ENCODE data around the gene FSHR. TPM values are rescaled to one million over a fixed set of nuclear protein-coding genes. Genes with fewer than 3 reads are reported as not detected.

Gene FSHR
- total RNA-seq, 4 donors from 2014 or later: not detected

DNA sequence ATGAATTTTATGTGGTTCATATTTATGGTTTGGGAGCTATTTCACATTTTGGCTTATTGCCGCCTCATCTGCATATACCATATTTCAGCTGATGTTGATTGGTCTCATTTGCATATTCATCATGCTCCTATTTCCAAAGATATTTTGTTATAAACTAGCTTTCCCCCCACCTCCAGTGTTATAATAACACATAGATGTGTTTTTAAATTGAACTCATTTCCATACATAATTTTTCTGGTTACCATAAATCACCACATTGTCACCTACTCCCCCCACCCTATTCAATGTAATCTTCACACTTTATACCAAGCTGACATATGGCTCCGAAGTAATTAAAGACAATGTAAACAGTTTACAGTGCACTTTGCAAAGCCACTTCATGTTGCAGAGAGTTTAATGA lies 101.2 kb downstream of the FSHR start:
- TF ChIP-seq, protein P1, sequence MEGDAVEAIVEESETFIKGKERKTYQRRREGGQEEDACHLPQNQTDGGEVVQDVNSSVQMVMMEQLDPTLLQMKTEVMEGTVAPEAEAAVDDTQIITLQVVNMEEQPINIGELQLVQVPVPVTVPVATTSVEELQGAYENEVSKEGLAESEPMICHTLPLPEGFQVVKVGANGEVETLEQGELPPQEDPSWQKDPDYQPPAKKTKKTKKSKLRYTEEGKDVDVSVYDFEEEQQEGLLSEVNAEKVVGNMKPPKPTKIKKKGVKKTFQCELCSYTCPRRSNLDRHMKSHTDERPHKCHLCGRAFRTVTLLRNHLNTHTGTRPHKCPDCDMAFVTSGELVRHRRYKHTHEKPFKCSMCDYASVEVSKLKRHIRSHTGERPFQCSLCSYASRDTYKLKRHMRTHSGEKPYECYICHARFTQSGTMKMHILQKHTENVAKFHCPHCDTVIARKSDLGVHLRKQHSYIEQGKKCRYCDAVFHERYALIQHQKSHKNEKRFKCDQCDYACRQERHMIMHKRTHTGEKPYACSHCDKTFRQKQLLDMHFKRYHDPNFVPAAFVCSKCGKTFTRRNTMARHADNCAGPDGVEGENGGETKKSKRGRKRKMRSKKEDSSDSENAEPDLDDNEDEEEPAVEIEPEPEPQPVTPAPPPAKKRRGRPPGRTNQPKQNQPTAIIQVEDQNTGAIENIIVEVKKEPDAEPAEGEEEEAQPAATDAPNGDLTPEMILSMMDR (IDR thresholded peaks at IDR 0.05): no peak
- DNase-seq (ENCODE audit: low spot score): no peak
- ATAC-seq (ENCODE audit: low FRiP score): no peak

DNA sequence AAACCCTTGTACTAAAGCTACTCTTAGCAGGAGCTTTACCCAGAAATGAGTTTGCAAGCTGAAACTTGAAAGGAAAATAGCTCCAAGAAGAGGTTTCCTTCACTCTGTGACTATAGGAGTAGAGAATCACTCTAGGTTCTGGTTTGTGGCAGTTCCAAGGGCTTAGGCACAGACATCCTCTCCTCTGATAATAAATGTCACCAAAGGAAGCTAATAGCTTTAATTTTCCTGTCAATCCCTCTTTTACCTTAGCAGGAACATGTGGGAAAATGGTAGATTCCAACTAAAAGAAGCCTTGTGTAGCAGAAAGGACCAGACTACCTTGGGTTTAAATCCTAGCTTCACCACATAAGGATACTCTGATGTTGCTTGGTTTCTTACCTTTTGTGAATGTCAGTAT lies 104.0 kb downstream of the FSHR start:
- DNase-seq (ENCODE audit: low spot score): no peak
- no peak for ATAC-seq (ENCODE audit: low FRiP score)
- TF ChIP-seq, protein P1 (IDR thresholded peaks at IDR 0.05): no peak

DNA sequence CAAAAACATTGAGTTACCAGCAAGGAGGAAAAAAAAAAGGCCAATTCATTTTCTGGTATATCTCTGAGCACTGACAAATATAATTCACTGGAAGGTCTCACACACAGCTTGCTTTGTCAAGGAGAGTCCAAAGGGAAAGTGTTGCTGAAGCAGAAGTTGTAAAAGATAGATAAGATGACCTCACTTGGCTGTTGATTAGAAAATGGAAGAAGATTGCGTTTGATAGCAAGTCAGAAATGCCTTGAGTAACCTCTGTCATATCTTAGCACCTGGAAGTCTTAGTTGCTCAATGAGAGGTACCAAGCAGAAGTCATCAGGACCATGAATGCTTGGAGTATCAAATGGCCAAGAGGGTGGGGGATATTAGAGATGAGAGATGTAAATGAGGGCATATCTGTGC lies 105.2 kb downstream of the FSHR start:
- DNase-seq (ENCODE audit: low spot score): no peak
- TF ChIP-seq, protein P1 (IDR thresholded peaks at IDR 0.05): no peak
- no peak for ATAC-seq (ENCODE audit: low FRiP score)

DNA sequence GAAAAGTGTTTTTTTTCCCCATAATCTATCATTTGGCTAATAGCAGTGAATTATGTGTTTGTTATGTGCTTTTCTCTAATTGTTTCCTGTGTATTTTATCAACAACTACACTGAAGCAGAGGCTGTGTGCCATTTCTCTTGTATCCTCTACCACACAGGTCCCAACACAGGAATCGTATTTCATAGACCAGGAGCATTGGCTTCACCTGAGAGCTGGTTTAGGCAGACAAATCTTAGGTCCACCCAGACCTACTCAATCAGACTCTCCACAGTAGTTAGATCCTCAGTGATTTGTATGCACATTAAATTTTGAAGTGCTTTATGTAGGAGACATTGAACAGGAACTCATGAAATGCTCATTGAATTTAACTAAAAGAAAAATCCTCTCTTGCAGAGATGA lies 109.2 kb downstream of the FSHR start:
- ATAC-seq (ENCODE audit: low FRiP score) (no peak), DNase-seq (ENCODE audit: low spot score) (no peak)
- TF ChIP-seq, protein P1 (IDR thresholded peaks at IDR 0.05): no peak

DNA sequence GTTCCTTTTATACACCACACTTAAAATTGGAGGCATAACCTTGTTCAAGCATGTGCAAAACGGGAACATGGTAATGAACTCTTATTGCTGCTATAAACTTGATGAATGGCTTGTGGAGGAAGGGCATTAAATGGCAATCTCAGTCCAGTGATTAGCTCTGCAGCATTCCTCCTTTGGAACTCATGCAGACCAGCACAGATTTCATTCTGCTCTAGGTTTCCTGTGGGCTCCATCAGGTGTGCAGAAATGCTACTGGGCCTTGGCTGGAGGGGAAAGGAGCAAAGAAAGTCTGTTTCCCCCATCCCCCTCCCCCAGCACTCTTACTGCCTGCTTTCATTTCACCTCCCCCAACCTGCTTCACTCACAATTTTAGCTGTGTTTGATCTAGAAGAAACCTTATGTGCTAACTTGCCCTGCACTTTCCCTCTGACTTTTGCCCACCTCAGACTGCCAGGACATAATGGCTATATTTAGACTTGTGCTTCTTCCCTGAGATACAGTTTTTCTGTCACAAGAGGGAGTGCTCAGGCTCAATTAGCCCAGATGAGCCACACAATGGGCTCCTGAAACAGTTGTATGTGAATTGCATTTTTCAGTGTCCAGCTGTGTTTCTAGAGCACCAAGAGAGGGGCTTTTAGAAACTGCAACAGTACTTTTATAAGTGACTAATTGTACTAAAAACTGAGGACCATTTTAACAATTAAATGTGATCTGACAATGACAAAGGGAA lies 109.8 kb downstream of the FSHR start:
- TF ChIP-seq, protein P1 (IDR thresholded peaks at IDR 0.05): no peak
- no peak for ATAC-seq (ENCODE audit: low FRiP score)
- DNase-seq (ENCODE audit: low spot score): no peak

DNA sequence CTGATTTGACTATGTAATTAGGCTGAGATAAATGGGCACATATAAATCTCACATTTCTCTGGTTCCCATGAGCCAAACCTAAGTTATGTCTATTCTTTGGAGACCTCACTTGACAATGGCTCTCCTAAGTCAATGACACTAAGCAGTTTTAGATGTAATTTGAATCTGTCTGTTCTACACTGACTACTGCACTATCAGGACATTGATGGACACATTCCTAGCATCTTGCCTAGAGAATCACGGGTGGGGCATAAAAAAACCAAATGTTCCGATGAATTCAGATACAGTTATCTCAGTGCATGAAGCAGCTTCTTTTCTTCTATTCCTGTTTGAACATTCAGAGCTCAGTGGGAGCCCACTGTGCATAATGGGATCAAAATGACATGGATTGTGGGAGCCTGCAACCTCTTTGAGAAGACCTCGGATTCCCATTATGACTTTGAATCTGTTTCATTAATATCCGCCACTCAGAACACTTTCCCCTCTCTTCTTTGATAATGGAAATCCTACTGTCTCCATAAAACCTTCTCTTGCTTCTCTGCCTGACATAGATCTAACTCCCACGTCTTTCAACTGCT lies 110.8 kb downstream of the FSHR start:
- TF ChIP-seq, protein P1 (IDR thresholded peaks at IDR 0.05): no peak
- no peak for ATAC-seq (ENCODE audit: low FRiP score)
- no peak for DNase-seq (ENCODE audit: low spot score)

DNA sequence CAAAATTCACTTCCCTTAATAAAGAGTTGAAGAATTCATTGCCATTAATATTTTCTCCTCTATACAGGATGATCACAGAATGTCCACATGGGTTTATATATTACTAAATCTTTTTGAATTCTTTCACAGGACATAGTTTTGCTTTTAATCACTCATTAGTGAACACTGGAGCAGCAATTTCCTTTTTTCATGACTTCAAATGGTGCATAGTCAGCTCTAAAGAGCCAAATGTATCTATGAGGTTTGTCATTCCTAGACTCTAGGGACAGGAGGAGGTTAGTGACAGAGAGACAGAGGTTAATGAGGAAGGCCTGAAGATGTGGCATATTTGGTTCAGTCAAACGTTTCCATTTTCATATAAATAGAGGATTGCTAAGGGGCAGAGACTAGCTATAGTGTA lies 111.8 kb downstream of the FSHR start:
- ATAC-seq (ENCODE audit: low FRiP score) (no peak), DNase-seq (ENCODE audit: low spot score) (no peak)
- TF ChIP-seq, protein P1 (IDR thresholded peaks at IDR 0.05): no peak
